T47D (cell line): Measurements from ENCODE around the gene VPS33B.

Experiments
- DNase-seq, 2 experiments: peaks; one replicate each; pipeline versions ENCODE4 v3.0.0 to v3.0.0-alpha.2; 2011 to 2012; ENCODE audit warnings: low read depth in 1 of 2, low spot score in 1 of 2
- JUND ChIP-seq: IDR thresholded peaks from 2 replicates; pipeline ENCODE4 v1.6.1; 2012; ENCODE audit warnings: low read depth
- in situ Hi-C: cut with HindIII; loops from 2 replicates; pipeline ENCODE4 v1.10.0; 2016; ENCODE audit warnings: low sequenced_read_pairs, low pct_unique_long_range_greater_than_20kb

The VPS33B gene

GRCh38 chr15:90988296-90988695 lies 34.1 kb downstream of the VPS33B start:
- in situ Hi-C loops, result no loop called here

GRCh38 chr15:90987561-90988141 lies 34.7 kb downstream of the VPS33B start:
- no peak for TF ChIP-seq JUND
- in situ Hi-C loops, result no loop called here
- DNase-seq, result peak in 1 of 2 experiments; percentile 39

More at GRCh38 chr15:90988296-90988695, 34.1 kb downstream of the VPS33B start:
- DNase-seq, result peak in 1 of 2 experiments; percentile 15
- TF ChIP-seq JUND, result no peak

GRCh38 chr15:90986790-90987507 lies 35.4 kb downstream of the VPS33B start:
- no peak for TF ChIP-seq JUND

GRCh38 chr15:90982135-90982534 lies 40.3 kb downstream of the VPS33B start:
- TF ChIP-seq JUND, result no peak
- in situ Hi-C loops, result no loop called here
- DNase-seq, result no peak

More at GRCh38 chr15:90986790-90987507, 35.4 kb downstream of the VPS33B start:
- peak in 1 of 2 experiments; percentile 69 for DNase-seq
- in situ Hi-C loops, result no loop called here

GRCh38 chr15:90981681-90982080 lies 40.7 kb downstream of the VPS33B start:
- DNase-seq, result no peak
- in situ Hi-C loops, result no loop called here

GRCh38 chr15:90979582-90979981 lies 42.8 kb downstream of the VPS33B start:
- DNase-seq, result no peak
- TF ChIP-seq JUND, result no peak
- in situ Hi-C loops, result no loop called here

More at GRCh38 chr15:90981681-90982080, 40.7 kb downstream of the VPS33B start:
- no peak for TF ChIP-seq JUND

- no peak for TF ChIP-seq JUND
- DNase-seq, result no peak
- in situ Hi-C loops, result no loop called here
Observed at GRCh38 chr15:90974216-90974615, 48.2 kb downstream of the VPS33B start.

GRCh38 chr15:90972133-90972532 lies 50.3 kb downstream of the VPS33B start:
- DNase-seq, result no peak
- in situ Hi-C loops, result no loop called here

GRCh38 chr15:90970274-90970673 lies 52.1 kb downstream of the VPS33B start:
- DNase-seq, result no peak
- no peak for TF ChIP-seq JUND
- in situ Hi-C loops, result no loop called here

More at GRCh38 chr15:90972133-90972532, 50.3 kb downstream of the VPS33B start:
- no peak for TF ChIP-seq JUND

GRCh38 chr15:90968434-90968833 lies 54.0 kb downstream of the VPS33B start:
- in situ Hi-C loops, result no loop called here
- TF ChIP-seq JUND, result no peak
- DNase-seq, result no peak

- DNase-seq, result no peak
- TF ChIP-seq JUND, result no peak
- in situ Hi-C loops, result no loop called here
Observed at GRCh38 chr15:90967206-90967605, 55.2 kb downstream of the VPS33B start.

- in situ Hi-C loops, result no loop called here
- no peak for DNase-seq
- TF ChIP-seq JUND, result no peak
Observed at GRCh38 chr15:90966262-90966661, 56.1 kb downstream of the VPS33B start.

- no peak for DNase-seq
- TF ChIP-seq JUND, result no peak
- in situ Hi-C loops, result no loop called here
Observed at GRCh38 chr15:90962021-90962420, 60.4 kb downstream of the VPS33B start.
